Stimulated activated naive CD4-positive, alpha-beta T cell treated with Interleukin-2 at 50 U/mL for 16 hours (primary cell): ENCODE data around the gene STAM.

Experiments used
- DNase-seq: peaks from one replicate; lab custom pipeline; 2025; lab: John Stamatoyannopoulos, UW

STAM gene

GRCh38 chr10:17731331-17732020 lies 87.5 kb downstream of the STAM start:
- DNase-seq: no peak

GRCh38 chr10:17733620-17734019 lies 89.7 kb downstream of the STAM start:
- no peak for DNase-seq

GRCh38 chr10:17734432-17735080 lies 90.6 kb downstream of the STAM start:
- DNase-seq: no peak

- DNase-seq: no peak
Measured at GRCh38 chr10:17735166-17735941, 91.4 kb downstream of the STAM start.

GRCh38 chr10:17736223-17736622 lies 92.3 kb downstream of the STAM start:
- no peak for DNase-seq

- no peak for DNase-seq
Measured at GRCh38 chr10:17737027-17737965, 93.3 kb downstream of the STAM start.

GRCh38 chr10:17740668-17741067 lies 96.7 kb downstream of the STAM start:
- no peak for DNase-seq

GRCh38 chr10:17742918-17743317 lies 99.0 kb downstream of the STAM start:
- peak; percentile 60 for DNase-seq

- DNase-seq: no peak
Measured at GRCh38 chr10:17743437-17743836, 99.5 kb downstream of the STAM start.

- DNase-seq: no peak
Measured at GRCh38 chr10:17744341-17744861, 100.5 kb downstream of the STAM start.

GRCh38 chr10:17747883-17748550 lies 104.1 kb downstream of the STAM start:
- DNase-seq: no peak

GRCh38 chr10:17749890-17750289 lies 105.9 kb downstream of the STAM start:
- no peak for DNase-seq

- DNase-seq: no peak
Measured at GRCh38 chr10:17751781-17752445, 108.0 kb downstream of the STAM start, which contains the start of gene TMEM236. TMEM236 (plus strand) TSS chr10:17752201; CDS start chr10:17752296, 95 bp downstream.

- no peak for DNase-seq
Measured at GRCh38 chr10:17756557-17757217, 112.7 kb downstream of the STAM start.

- no peak for DNase-seq
Measured at GRCh38 chr10:17758200-17758599, 114.2 kb downstream of the STAM start.

GRCh38 chr10:17758896-17759295 lies 114.9 kb downstream of the STAM start:
- DNase-seq: no peak

GRCh38 chr10:17764142-17764541 lies 120.2 kb downstream of the STAM start:
- DNase-seq: no peak

- no peak for DNase-seq
Measured at GRCh38 chr10:17765602-17766001, 121.7 kb downstream of the STAM start.
